Mesothelial cell of epicardium (in vitro differentiated cells): Measurements from ENCODE around the gene ZNF497. TPM values are rescaled to one million over a fixed set of nuclear protein-coding genes. Genes with fewer than 3 reads are reported as not detected.

Experiments
- DNase-seq, 2 experiments: peaks; one replicate each; pipeline ENCODE4 v3.0.0; 2021; ENCODE audit warnings: low spot score in 2 of 2; ENCODE audit not compliant: unreplicated experiment in 2 of 2
- H3K27ac Mint-ChIP-seq: 2 replicates; pipeline ENCODE4 v1.8.0; 2021; ENCODE audit warnings: mixed read lengths
- H3K27me3 Mint-ChIP-seq: 2 replicates; pipeline ENCODE4 v1.8.0; 2021; ENCODE audit warnings: low read depth, mixed read lengths
- H3K36me3 Mint-ChIP-seq: 2 replicates; pipeline ENCODE4 v1.8.0; 2021; ENCODE audit warnings: mixed read lengths
- H3K4me1 Mint-ChIP-seq: 2 replicates; pipeline ENCODE4 v1.8.0; 2021; ENCODE audit warnings: mixed read lengths
- H3K4me3 Mint-ChIP-seq: 2 replicates; pipeline ENCODE4 v1.8.0; 2021; ENCODE audit warnings: mild to moderate bottlenecking, moderate library complexity, mixed read lengths
- H3K9me3 Mint-ChIP-seq: 2 replicates; pipeline ENCODE4 v1.8.0; 2021; ENCODE audit warnings: mixed read lengths
- total RNA-seq: library from RNA; stranded (reverse); gene quantifications from 3 replicates; pipeline ENCODE4 v1.2.1, GENCODE V29; 2021
- TF ChIP-seq, protein P1 (sequence below): fragments of 200-600 bp; sonication (generic); IDR thresholded peaks from one replicate; pipeline ENCODE4 v1.5.0; 2021; ENCODE audit warnings: antibody characterized with exemption; ENCODE audit not compliant: unreplicated experiment

ZNF497 gene
- total RNA-seq, 1 donor from 2014 or later = 7.6 TPM

DNA sequence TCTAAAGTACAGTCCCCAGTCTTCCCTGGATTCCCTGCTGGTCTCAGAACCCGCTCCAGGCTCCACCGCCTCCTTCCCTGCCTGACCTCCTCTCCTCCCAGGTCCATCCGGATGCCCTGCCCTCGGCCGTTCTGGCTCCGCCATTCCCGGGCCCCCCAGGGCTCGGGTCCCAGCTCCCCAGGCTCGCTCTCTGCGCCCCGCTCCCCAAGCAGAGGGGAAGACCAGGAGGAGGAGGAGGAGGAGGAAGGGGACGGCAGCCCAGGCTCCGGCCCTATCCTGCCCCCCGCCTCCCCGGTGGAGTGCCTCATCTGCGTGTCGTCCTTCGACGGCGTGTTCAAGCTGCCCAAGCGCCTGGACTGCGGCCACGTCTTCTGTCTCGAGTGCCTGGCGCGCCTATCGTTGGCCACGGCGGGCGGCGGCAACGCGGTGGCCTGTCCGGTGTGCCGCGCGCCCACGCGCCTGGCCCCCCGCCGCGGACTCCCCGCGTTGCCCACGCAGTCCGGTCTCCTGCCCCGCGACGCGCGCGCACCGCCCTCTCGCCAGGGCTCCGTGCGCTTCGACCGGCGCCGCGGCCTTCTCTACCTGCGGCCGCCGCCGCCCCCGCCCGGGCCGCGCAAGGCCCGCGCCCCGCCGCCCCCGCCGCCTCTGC, 33.6 kb upstream of the ZNF497 start:
- Mint-ChIP-seq H3K9me3 (no peaks in the 10 kb centered on the region), H3K36me3 (peaks cover 14% of the 10 kb centered on the region), H3K27me3 (peaks cover 20% of the 10 kb centered on the region), H3K27ac (no peak overlapping the region), H3K4me3 (no peak overlapping the region), H3K4me1 (peaks cover 12% of the 10 kb centered on the region)
- no peak for DNase-seq
- TF ChIP-seq, protein P1, sequence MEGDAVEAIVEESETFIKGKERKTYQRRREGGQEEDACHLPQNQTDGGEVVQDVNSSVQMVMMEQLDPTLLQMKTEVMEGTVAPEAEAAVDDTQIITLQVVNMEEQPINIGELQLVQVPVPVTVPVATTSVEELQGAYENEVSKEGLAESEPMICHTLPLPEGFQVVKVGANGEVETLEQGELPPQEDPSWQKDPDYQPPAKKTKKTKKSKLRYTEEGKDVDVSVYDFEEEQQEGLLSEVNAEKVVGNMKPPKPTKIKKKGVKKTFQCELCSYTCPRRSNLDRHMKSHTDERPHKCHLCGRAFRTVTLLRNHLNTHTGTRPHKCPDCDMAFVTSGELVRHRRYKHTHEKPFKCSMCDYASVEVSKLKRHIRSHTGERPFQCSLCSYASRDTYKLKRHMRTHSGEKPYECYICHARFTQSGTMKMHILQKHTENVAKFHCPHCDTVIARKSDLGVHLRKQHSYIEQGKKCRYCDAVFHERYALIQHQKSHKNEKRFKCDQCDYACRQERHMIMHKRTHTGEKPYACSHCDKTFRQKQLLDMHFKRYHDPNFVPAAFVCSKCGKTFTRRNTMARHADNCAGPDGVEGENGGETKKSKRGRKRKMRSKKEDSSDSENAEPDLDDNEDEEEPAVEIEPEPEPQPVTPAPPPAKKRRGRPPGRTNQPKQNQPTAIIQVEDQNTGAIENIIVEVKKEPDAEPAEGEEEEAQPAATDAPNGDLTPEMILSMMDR = no peak

DNA sequence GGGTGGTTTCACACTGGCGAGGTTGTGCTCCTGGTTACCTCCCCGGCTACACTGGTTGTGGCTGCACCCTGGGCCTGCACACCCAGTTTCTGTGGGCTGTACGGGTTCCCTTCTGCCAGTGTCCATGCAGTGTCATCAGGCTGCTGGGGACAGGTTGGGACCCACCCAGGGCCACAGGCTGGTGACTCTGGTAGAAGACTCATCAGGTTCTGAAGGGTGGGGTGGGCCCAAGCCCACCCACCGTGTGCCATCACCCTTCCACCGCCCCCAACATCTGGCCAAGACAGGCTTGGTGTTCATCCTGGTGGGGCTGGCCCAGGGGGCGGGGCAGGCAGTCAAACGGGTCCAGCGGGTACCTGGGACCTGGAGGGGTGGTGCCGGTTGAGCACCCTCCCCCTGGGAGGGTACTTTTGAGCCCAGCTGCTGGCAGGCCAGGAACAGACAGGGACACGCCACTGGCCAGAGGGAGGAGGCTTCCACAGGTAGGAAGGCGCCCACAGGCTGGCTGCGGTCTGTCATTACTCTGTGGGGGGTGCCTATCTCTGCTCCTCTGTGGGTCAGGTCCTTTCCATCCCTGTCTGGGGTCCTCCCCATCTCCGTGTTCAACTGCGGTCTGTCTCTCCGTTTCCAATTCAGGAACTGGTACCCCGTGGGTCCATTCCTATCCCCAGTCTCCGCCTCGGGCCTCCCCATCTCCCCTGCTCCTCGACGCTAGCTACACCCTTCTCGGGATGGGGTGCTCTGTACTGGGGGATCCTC, 32.8 kb upstream of the ZNF497 start, which contains the start of gene RNF225:
Gene RNF225, plus strand, starts transcription at position 437 of the 759 bp plus-strand sequence. CDS start 434 bp downstream, outside the sequence.
- Mint-ChIP-seq H3K27ac (no peak within 1 kb of the TSS), H3K9me3 (no peaks in the 10 kb centered on the region), H3K36me3 (peaks cover 19% of the 10 kb centered on the region), H3K27me3 (peaks cover 20% of the 10 kb centered on the region), H3K4me3 (no peak within 1 kb of the TSS), H3K4me1 (peaks cover 5% of the 10 kb centered on the region)
- DNase-seq = no peak
- TF ChIP-seq, protein P1 = no peak

DNA sequence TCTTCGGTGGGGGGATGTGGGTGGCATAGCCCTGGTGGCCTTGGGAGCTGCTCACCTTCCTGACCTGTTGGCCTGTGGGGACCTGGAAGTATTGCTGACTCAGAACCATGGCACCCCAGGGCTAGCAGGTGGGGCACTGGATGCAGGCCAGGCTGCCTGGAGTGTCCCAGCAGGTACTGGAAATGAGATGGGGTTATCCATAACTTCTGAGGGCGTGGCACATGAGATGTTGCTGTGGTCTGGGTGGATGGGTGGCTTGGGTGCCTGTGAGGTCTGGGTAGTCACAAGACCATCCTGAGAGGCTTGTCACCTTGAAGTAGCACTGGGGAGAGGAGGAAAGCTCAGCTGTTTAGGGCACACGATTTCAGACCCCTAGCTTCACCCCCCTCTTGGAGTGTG, 32.3 kb upstream of the ZNF497 start:
- H3K27ac Mint-ChIP-seq = no peak overlapping the region
- H3K4me1 Mint-ChIP-seq = peaks cover 3% of the 10 kb centered on the region
- DNase-seq = no peak
- H3K4me3 Mint-ChIP-seq = no peak overlapping the region
- no peaks in the 10 kb centered on the region for H3K9me3 Mint-ChIP-seq
- peaks cover 20% of the 10 kb centered on the region for H3K27me3 Mint-ChIP-seq
- peaks cover 19% of the 10 kb centered on the region for H3K36me3 Mint-ChIP-seq
- TF ChIP-seq, protein P1 = no peak

DNA sequence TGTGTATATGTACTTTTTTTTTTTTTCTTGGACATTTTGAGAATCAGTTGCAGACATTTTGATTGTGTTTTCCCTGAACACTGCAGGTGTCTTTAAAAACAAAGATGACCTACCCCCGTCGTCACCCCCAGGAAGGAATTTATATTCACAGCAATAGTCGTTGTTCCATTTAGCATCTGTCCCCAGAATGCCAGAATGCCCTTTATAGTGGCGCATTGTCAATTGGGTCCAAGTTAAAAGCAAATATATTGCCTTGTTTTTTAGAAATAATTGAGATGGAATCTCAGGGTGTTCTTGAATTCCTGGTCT, 31.1 kb upstream of the ZNF497 start:
- Mint-ChIP-seq H3K36me3 (peaks cover 25% of the 10 kb centered on the region), H3K9me3 (no peaks in the 10 kb centered on the region), H3K4me3 (no peak overlapping the region), H3K27me3 (peaks cover 20% of the 10 kb centered on the region), H3K27ac (no peak overlapping the region), H3K4me1 (peaks cover 9% of the 10 kb centered on the region)
- no peak for DNase-seq
- TF ChIP-seq, protein P1 = no peak

DNA sequence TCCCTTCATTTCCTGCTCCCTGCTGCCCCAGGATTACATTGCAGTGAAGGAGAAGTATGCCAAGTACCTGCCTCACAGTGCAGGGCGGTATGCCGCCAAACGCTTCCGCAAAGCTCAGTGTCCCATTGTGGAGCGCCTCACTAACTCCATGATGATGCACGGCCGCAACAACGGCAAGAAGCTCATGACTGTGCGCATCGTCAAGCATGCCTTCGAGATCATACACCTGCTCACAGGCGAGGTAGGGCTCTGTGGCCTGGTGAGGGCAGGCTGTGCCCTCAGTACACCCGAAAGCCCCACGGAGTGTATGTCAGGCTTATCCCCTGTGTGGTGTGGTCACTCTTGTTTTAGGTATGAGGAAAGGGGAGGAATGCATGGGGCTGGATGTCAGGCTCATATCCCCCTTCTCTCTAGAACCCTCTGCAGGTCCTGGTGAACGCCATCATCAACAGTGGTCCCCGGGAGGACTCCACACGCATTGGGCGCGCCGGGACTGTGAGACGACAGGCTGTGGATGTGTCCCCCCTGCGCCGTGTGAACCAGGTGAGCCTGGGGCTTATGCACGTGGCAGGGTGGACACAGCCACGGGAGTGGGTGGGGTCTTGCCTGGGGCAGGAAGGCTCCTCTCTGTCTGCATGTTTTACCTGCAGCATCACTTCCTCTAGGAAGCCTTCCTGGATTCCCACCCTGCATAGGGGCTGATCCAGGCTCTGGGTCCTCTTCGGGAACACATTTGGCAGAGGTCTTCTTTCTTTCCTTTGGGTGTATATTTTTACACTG, 30.6 kb upstream of the ZNF497 start:
- H3K27me3 Mint-ChIP-seq = peaks cover 20% of the 10 kb centered on the region
- H3K36me3 Mint-ChIP-seq = peaks cover 25% of the 10 kb centered on the region
- no peaks in the 10 kb centered on the region for H3K9me3 Mint-ChIP-seq
- TF ChIP-seq, protein P1 = no peak
- H3K4me3 Mint-ChIP-seq = no peak overlapping the region
- H3K4me1 Mint-ChIP-seq = peaks cover 12% of the 10 kb centered on the region
- DNase-seq = no peak
- no peak overlapping the region for H3K27ac Mint-ChIP-seq
